Parathyroid adenoma (tissue), 2 donors: ENCODE results near the gene CCDC159.

ENCODE experiments used
- H2AFZ ChIP-seq: fragments of 300-600 bp; sonication (generic); one replicate; pipeline ENCODE4 v1.7.0; 2017; ENCODE audit warnings: antibody characterized with exemption, mild to moderate bottlenecking
- H3K27ac ChIP-seq: fragments of 300-600 bp; sonication (generic); one replicate; pipeline ENCODE4 v1.7.0; 2017
- H3K27me3 ChIP-seq: fragments of 300-600 bp; sonication (generic); one replicate; pipeline ENCODE4 v1.7.0; 2017; ENCODE audit warnings: low read length; ENCODE audit not compliant: control insufficient read depth, insufficient read depth
- H3K36me3 ChIP-seq: fragments of 300-600 bp; sonication (generic); one replicate; pipeline ENCODE4 v1.7.0; 2017; ENCODE audit warnings: low read length; ENCODE audit not compliant: control insufficient read depth, insufficient read depth
- H3K4me1 ChIP-seq: fragments of 300-600 bp; sonication (generic); one replicate; pipeline ENCODE4 v1.7.0; 2017; ENCODE audit warnings: control low read depth
- H3K4me2 ChIP-seq: fragments of 300-600 bp; sonication (generic); one replicate; pipeline ENCODE4 v1.7.0; 2017; ENCODE audit warnings: low read length
- H3K4me3 ChIP-seq: fragments of 300-600 bp; sonication (generic); one replicate; pipeline ENCODE4 v1.7.0; 2017; ENCODE audit warnings: low read depth, low read length
- H3K79me2 ChIP-seq: fragments of 300-600 bp; sonication (generic); one replicate; pipeline ENCODE4 v1.7.0; 2017; ENCODE audit warnings: control low read depth
- H3K9ac ChIP-seq: fragments of 300-600 bp; sonication (generic); one replicate; pipeline ENCODE4 v1.7.0; 2017; ENCODE audit warnings: mild to moderate bottlenecking
- H3K9me3 ChIP-seq: fragments of 300-600 bp; sonication (generic); one replicate; pipeline ENCODE4 v1.7.0; 2017; ENCODE audit warnings: low read length; ENCODE audit not compliant: control insufficient read depth
- TF ChIP-seq, protein P1 (sequence below): fragments of 300-600 bp; sonication (generic); IDR thresholded peaks from one replicate; pipeline ENCODE4 v1.7.0; 2017; ENCODE audit warnings: antibody characterized with exemption, mild to moderate bottlenecking
- donor health status: primary hyperparathyroidism.

CCDC159 gene

GRCh38 chr19:11401808-11402543, 55.7 kb downstream of the CCDC159 start:
- TF ChIP-seq, protein P1, sequence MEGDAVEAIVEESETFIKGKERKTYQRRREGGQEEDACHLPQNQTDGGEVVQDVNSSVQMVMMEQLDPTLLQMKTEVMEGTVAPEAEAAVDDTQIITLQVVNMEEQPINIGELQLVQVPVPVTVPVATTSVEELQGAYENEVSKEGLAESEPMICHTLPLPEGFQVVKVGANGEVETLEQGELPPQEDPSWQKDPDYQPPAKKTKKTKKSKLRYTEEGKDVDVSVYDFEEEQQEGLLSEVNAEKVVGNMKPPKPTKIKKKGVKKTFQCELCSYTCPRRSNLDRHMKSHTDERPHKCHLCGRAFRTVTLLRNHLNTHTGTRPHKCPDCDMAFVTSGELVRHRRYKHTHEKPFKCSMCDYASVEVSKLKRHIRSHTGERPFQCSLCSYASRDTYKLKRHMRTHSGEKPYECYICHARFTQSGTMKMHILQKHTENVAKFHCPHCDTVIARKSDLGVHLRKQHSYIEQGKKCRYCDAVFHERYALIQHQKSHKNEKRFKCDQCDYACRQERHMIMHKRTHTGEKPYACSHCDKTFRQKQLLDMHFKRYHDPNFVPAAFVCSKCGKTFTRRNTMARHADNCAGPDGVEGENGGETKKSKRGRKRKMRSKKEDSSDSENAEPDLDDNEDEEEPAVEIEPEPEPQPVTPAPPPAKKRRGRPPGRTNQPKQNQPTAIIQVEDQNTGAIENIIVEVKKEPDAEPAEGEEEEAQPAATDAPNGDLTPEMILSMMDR = no peak
- Histone ChIP-seq H3K9me3 (no peaks in the 10 kb centered on the region), H3K4me2 (no peak overlapping the region)

More at GRCh38 chr19:11401808-11402543, 55.7 kb downstream of the CCDC159 start:
- H3K36me3 ChIP-seq = no peaks in the 10 kb centered on the region
- H3K79me2 ChIP-seq = peaks cover under 1% of the 10 kb centered on the region
- H3K4me1 ChIP-seq = peaks cover 11% of the 10 kb centered on the region
- H3K4me3 ChIP-seq = no peak overlapping the region
- no peak overlapping the region for H3K27ac ChIP-seq
- H3K9ac ChIP-seq = no peak overlapping the region
- no peak overlapping the region for H2AFZ ChIP-seq
- H3K27me3 ChIP-seq = no peaks in the 10 kb centered on the region
